T-helper 9 cell (primary cell): ENCODE data around the gene ADRA1B.
A peak's percentile ranks its signal among the peaks of the same experiment; 100 is the strongest.

Source experiments
- DNase-seq: peaks from one replicate; pipeline ENCODE4 v3.0.0-alpha.2; 2020

The ADRA1B gene

GRCh38 chr5:160021831-160022446, 105.7 kb downstream of the ADRA1B start:
- peak; percentile 40 for DNase-seq
